ENCODE results near the gene PPP3R1. TPM values are rescaled to one million over a fixed set of nuclear protein-coding genes. Genes with fewer than 3 reads are reported as not detected.

PPP3R1 gene
- total and polyA plus RNA-seq, 9 donors = 22.4 to 75.7 (median 54.0) TPM

DNA sequence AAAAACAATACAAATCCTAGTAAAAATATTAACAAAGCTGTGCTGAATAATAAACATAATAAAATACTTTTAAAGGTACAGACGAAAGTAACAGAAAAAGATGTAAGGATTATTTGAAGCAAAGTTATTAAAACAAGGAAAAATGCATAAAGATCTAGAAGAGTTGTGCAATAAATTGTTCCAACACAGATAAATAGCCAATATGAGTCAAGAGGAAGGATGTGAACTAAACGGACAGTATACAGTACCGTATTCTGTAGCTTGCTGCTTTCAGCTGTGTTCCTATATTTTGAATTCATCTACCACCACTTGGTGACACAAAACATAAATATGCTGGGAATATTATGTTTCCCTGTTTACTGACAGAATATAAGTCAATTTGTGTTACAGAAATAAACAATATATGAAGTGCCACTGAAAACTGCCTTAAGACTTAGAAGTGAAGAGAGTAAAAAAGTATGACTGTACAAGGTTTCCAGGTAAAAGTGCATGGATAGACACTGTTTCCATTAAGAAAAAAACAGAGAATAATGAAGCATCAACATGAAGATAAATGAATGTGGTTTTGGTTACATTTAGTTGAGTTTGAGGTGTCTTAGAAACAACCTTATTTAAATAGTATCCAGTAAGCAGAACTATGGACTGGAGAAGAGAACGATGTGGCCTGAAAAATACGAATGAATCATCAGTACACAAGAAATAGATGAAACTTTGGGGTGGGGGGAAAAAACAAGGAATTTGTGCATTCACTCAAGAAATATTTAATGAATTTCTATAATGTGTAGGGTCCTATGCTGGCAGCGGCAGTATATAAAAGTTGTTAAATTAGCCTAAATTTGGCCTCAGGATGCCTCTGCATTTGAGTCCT lies 13.1 kb downstream of the PPP3R1 start:
- Histone ChIP-seq H3K27ac (no peak overlapping the region), H3K4me3 (no peak overlapping the region), H3K27me3 (no peaks in the 10 kb centered on the region), H3K9me3 (no peaks in the 10 kb centered on the region), H3K4me1 (ENCODE audit: insufficient read depth) (peaks cover 19% of the 10 kb centered on the region), H3K36me3 (no peaks in the 10 kb centered on the region)
- TF ChIP-seq, protein P1, sequence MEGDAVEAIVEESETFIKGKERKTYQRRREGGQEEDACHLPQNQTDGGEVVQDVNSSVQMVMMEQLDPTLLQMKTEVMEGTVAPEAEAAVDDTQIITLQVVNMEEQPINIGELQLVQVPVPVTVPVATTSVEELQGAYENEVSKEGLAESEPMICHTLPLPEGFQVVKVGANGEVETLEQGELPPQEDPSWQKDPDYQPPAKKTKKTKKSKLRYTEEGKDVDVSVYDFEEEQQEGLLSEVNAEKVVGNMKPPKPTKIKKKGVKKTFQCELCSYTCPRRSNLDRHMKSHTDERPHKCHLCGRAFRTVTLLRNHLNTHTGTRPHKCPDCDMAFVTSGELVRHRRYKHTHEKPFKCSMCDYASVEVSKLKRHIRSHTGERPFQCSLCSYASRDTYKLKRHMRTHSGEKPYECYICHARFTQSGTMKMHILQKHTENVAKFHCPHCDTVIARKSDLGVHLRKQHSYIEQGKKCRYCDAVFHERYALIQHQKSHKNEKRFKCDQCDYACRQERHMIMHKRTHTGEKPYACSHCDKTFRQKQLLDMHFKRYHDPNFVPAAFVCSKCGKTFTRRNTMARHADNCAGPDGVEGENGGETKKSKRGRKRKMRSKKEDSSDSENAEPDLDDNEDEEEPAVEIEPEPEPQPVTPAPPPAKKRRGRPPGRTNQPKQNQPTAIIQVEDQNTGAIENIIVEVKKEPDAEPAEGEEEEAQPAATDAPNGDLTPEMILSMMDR (IDR thresholded peaks at IDR 0.05) = no peak
- TF ChIP-seq POLR2A (IDR thresholded peaks at IDR 0.05) (no peak), EP300 (IDR thresholded peaks at IDR 0.05) (no peak)
- intact Hi-C loops (cut with DNase I) = no loop called here
- WGBS, 3 donors = 48 to 56% (median 52%) methylated on average over 6 of the region's 6 CpGs
- no peak for DNase-seq

DNA sequence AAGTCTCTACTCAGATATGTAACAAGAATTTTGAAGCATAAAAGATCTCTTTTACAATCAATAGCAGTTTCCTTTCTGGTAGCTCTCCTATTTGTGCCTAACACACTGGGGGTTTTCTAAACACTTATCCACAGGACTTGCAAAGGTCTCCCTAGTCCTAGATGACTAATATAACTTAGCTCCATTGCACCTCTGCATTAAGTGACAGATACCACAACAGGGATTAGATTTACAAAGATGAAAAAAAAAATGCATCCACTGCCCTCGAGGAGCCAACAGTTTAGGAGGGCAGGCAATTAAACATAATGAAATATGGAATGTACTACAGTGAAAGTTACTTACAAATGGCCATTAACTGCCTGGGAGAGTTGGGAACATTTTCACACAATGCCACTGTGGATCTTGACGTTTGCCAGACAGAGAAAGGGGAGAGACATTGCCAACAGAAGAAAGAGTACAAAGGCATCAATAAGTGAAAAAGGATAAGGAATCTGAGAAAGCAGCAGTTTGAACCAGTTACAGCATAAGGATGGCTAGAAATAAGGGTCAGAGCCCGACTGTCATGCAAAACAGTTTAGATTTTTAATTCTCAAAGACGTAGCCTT lies 14.3 kb downstream of the PPP3R1 start:
- WGBS, 3 donors = 34 to 55% (median 35%) methylated on average over 4 of the region's 4 CpGs
- TF ChIP-seq POLR2A (IDR thresholded peaks at IDR 0.05) (no peak), EP300 (IDR thresholded peaks at IDR 0.05) (no peak)
- TF ChIP-seq, protein P1 (IDR thresholded peaks at IDR 0.05) = no peak
- H3K4me3 ChIP-seq = no peak overlapping the region
- DNase-seq = no peak
- intact Hi-C loops (cut with DNase I) = no loop called here
- H3K27ac ChIP-seq = no peak overlapping the region
- no peaks in the 10 kb centered on the region for H3K9me3 ChIP-seq
- H3K36me3 ChIP-seq = no peaks in the 10 kb centered on the region
- peaks cover 19% of the 10 kb centered on the region for H3K4me1 ChIP-seq (ENCODE audit: insufficient read depth)
- no peaks in the 10 kb centered on the region for H3K27me3 ChIP-seq

DNA sequence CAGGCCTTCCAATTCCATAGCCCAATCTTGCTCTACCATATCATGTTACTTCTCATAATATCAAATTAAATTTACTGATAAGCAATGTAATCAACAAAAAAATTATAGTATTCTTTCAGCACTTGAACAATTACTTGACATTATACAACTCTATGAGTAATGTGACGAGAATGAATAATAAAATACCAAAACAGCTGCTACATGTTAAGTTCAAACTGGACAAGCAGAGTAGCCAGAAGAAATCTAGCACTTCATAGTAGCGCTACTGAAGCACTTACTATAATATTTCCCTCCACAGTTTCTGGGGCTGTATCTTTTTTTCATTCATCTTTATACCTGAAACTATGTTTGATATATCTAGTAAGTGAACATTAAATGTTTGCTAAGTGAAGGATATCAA lies 14.9 kb downstream of the PPP3R1 start:
- peaks cover 19% of the 10 kb centered on the region for H3K4me1 ChIP-seq (ENCODE audit: insufficient read depth)
- no peak overlapping the region for H3K27ac ChIP-seq
- WGBS, 3 donors = 15 to 21% (median 15%) methylated on average over 2 of the region's 2 CpGs
- TF ChIP-seq, protein P1 (IDR thresholded peaks at IDR 0.05) = no peak
- no peak for TF ChIP-seq POLR2A (IDR thresholded peaks at IDR 0.05)
- TF ChIP-seq EP300 (IDR thresholded peaks at IDR 0.05) = no peak
- no peak overlapping the region for H3K4me3 ChIP-seq
- no peaks in the 10 kb centered on the region for H3K36me3 ChIP-seq
- H3K27me3 ChIP-seq = no peaks in the 10 kb centered on the region
- H3K9me3 ChIP-seq = no peaks in the 10 kb centered on the region
- DNase-seq = no peak
- intact Hi-C loops (cut with DNase I) = no loop called here

DNA sequence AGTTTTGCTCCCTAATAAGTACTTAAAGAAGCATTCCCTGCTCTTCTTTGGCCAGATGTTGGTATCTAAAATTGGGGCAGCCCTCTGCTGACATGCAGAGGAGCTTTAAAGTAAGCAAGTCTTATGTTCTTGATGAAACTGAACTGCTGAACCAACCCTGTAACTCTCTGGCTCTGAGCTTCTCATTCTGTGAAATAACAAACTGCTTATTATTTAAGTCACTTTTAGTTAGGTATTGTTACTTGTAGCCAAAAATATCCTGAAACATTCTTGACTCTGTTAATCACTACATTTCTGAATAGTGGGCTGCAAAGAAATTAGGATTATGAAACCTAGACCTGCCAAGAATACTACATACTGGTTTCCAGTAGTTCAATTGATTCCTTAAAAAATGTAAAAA lies 15.5 kb downstream of the PPP3R1 start:
- Histone ChIP-seq H3K4me1 (ENCODE audit: insufficient read depth) (peaks cover 16% of the 10 kb centered on the region), H3K36me3 (no peaks in the 10 kb centered on the region), H3K27me3 (no peaks in the 10 kb centered on the region), H3K27ac (no peak overlapping the region), H3K9me3 (no peaks in the 10 kb centered on the region), H3K4me3 (no peak overlapping the region)
- TF ChIP-seq POLR2A (IDR thresholded peaks at IDR 0.05) (no peak), EP300 (IDR thresholded peaks at IDR 0.05) (no peak)
- TF ChIP-seq, protein P1 (IDR thresholded peaks at IDR 0.05) = no peak
- intact Hi-C loops (cut with DNase I) = no loop called here
- no peak for DNase-seq
